ENCODE measurements around the gene PIN1. TPM values are rescaled to one million over a fixed set of nuclear protein-coding genes. Genes with fewer than 3 reads are reported as not detected.
"Not testable (repeated sequence)": the region's sequence is repeated elsewhere in the genome, so short reads cannot be mapped to it uniquely, and the experiment has no call there.

PIN1 gene
- total RNA-seq = 10 to 100 TPM; 71.4 to 78.0 TPM

DNA sequence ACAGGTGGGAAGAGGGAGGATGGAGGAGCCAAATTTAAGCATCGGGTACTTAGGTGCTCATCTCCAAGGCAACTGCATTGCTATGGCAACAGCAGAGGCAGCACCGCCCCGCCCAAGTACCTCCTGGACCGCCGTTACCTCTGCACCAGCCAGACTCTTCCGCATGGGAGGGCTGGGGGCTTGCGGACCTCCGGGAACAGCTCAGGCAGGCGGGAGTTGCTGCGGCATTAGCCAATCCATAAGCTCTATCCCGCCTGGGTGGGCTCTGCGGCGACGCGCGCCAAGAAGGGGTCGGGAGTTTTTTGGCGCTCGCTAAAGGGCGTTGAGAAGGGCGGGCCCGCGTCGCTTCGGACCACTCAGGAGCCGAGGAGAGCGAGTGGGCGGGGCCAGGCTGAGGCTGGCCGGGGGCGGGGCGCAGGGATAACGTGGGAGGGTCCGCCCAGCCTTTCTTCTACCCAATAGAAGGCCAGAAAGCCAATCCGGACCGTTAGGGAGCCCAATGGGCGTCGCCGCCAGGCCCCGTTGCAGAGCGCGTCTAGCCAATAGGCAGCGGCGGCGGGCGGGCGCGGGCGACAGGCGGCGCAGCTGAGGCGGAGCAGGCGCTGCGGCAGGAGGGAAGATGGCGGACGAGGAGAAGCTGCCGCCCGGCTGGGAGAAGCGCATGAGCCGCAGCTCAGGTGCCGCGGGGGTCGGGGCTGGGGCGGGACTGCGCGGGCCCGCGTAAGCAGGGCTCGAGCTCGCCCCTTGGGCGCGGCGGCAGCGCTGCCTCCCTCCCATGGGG is at the start of gene PIN1:
TSS of gene PIN1 (plus strand) at position 593 of the 781 bp plus-strand sequence. CDS start at position 620, 27 bp downstream.
- peak within 1 kb of the TSS; percentile 91 to 94 for H3K4me3 Mint-ChIP-seq
- H3K27me3 Mint-ChIP-seq (ENCODE audit: low read depth) = no peaks in the 10 kb centered on the region
- peak within 1 kb of the TSS; percentile 73 for H3K27ac Mint-ChIP-seq
- H3K4me1 Mint-ChIP-seq (ENCODE audit: low read depth) = peaks cover 18% of the 10 kb centered on the region
- no peaks in the 10 kb centered on the region for H3K9me3 Mint-ChIP-seq
- ATAC-seq (replicated peaks in 1 of 2) = peak; percentile 98 to 99
- peaks cover 0 to 2% of the 10 kb centered on the region in 2 donors for H3K36me3 Mint-ChIP-seq (ENCODE audit: insufficient read depth in 2 of 2)
- DNase-seq = peak; percentile 99

DNA sequence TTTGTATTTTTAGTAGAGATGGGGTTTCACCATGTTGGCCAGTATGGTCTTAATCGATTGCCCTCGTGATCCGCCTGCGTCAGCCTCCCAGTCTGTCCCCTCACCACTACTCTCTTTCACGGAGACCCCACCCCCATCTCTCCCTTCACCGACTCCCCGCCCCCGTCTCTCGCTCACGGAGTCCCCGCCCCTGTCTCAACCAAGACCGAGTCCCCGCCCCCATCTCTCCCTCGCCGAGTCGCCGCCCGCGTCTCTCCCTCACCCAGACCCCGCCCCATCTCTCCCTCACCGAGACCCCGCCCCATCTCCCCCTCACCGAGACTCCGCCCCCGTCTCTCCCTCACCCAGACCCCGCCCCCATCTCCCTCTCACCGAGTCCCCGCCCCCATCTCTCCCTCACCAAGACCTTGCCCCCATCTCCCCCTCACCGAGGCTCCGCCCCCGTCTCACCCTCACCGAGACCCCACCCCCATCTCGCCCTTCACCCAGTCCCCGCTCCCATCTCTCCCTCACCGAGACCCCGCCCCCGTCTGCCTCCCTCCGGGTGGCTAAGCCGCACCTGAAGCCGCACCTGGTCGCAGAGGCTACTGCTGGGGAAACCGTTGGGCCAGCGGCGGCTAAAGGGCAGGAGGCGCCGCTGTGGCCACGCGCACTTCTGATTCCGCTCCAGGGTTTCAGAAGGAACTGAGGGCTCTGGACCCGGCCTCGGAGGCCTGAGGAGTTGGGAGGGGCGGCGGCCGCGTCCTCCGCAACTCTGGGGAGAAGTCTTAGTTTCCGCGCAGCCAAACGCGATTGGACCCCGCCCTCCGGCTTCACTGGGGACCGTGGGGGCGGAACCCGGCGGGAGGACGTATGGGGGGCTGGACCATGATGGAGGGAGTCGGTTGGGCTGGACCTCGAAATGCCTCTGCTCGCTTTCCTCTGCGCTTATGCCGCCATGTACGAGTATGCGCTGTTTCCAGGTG is 49.5 kb upstream of the PIN1 start:
- no peaks in the 10 kb centered on the region for H3K9me3 Mint-ChIP-seq
- H3K4me1 Mint-ChIP-seq (ENCODE audit: low read depth) = peaks cover 32% of the 10 kb centered on the region
- peak; percentile 98 to 100 for DNase-seq
- peak; percentile 82 to 86 for ATAC-seq (replicated peaks in 1 of 2)
- H3K27me3 Mint-ChIP-seq (ENCODE audit: low read depth) = no peaks in the 10 kb centered on the region
- peak overlapping the region; percentile 73 for H3K27ac Mint-ChIP-seq
- peak overlapping the region; percentile 83 to 95 for H3K4me3 Mint-ChIP-seq
- no peaks in the 10 kb centered on the region for H3K36me3 Mint-ChIP-seq (ENCODE audit: insufficient read depth in 2 of 2)

DNA sequence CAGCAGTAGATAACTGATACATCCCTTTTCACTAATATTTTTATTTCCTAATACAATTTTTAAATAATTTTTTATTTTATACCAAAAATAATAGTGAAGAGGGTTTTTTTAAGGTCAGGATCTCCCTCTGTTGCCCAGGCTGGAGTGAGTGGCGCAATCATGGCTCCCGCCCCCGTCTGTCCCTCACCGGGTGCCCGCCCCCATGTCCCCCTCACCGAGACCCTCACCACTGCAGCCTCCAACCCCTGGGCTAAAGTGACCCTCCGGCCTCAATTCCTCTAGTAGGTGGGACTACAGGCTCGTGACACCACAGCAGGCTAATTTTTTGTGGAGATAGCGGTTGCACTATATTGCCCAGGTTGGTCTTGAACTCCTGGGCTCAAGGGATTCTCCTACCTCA is 48.8 kb upstream of the PIN1 start:
- H3K27me3 Mint-ChIP-seq (ENCODE audit: low read depth) = no peaks in the 10 kb centered on the region
- no peak for ATAC-seq (replicated peaks in 1 of 2)
- H3K27ac Mint-ChIP-seq = no peak overlapping the region
- no peaks in the 10 kb centered on the region for H3K9me3 Mint-ChIP-seq
- H3K4me3 Mint-ChIP-seq = peak overlapping the region; percentile 83 to 95
- DNase-seq = no peak
- no peaks in the 10 kb centered on the region for H3K36me3 Mint-ChIP-seq (ENCODE audit: insufficient read depth in 2 of 2)
- peaks cover 36% of the 10 kb centered on the region for H3K4me1 Mint-ChIP-seq (ENCODE audit: low read depth)

DNA sequence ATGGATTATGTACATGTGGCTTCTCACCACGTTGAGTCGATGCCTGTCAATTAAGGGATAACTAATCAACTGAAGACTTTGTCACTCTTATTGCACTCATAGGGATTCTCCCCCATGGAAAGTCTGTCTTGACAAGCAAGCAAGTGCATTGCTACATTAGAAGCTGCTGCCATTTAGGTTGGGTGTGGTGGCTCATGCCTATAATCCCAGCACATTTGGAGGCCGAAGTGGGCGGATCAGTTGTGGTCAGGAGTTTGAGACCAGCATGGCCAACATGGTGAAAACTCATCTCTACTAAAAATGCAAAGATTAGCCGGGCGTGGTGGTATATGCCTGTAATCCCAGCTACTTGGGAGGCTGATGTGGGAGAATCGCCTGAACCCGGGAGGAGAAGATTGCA is 48.3 kb upstream of the PIN1 start:
- no peak for DNase-seq
- H3K36me3 Mint-ChIP-seq (ENCODE audit: insufficient read depth in 2 of 2) = no peaks in the 10 kb centered on the region
- H3K4me1 Mint-ChIP-seq (ENCODE audit: low read depth) = peaks cover 40% of the 10 kb centered on the region
- no peak for ATAC-seq (replicated peaks in 1 of 2)
- H3K4me3 Mint-ChIP-seq = peak overlapping the region; percentile 70 to 78
- no peak overlapping the region for H3K27ac Mint-ChIP-seq
- no peaks in the 10 kb centered on the region for H3K27me3 Mint-ChIP-seq (ENCODE audit: low read depth)
- H3K9me3 Mint-ChIP-seq = no peaks in the 10 kb centered on the region

DNA sequence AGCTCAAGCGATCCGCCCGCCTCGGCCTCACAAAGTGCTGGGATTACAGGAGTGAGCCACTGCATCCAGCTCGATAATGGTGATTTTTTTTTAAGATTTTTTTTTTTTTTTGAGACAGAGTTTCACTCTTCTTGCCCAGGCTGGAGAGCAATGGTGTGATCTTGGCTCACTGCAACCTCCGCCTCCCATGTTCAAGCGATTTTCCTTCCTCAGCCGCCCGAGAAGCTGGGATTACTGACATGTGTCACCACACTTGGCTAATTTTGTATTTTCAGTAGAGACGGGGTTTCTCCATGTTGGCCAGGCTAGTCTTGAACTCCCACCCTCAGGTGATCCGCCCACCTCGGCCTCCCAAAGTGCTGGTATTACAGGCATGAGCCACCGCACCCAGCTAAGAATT is 46.5 kb upstream of the PIN1 start:
- H3K4me3 Mint-ChIP-seq; H3K9me3 Mint-ChIP-seq; DNase-seq; ATAC-seq (replicated peaks in 1 of 2); H3K27me3 Mint-ChIP-seq (ENCODE audit: low read depth); H3K27ac Mint-ChIP-seq; H3K36me3 Mint-ChIP-seq (ENCODE audit: insufficient read depth in 2 of 2): not testable (repeated sequence)
- peaks cover 50% of the 10 kb centered on the region for H3K4me1 Mint-ChIP-seq (ENCODE audit: low read depth)

DNA sequence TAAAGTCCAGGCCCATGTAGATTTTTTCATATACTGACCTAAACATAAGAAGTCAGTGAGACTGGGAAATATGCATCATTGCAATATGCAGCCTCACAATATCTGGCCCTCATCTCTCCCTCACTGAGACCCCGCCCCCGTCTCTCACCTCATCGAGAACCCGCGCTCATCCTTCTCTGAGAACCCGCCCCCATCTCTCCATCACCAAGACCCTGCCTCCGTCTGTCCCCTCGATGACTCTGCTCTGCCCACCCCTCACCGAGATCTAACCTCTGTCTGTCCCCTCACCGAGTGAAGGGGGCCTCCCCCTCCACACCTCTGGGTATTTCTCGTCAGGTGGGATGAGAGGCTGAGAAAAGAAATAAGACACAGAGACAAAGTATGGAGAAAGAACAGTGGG is 46.1 kb upstream of the PIN1 start:
- no peak for ATAC-seq (replicated peaks in 1 of 2)
- no peak for DNase-seq
- Mint-ChIP-seq H3K36me3 (ENCODE audit: insufficient read depth in 2 of 2) (peaks cover 3 to 5% of the 10 kb centered on the region in 2 donors), H3K27me3 (ENCODE audit: low read depth) (no peaks in the 10 kb centered on the region), H3K27ac (no peak overlapping the region), H3K9me3 (peaks cover 0 to 2% of the 10 kb centered on the region in 2 donors), H3K4me1 (ENCODE audit: low read depth) (peaks cover 47% of the 10 kb centered on the region), H3K4me3 (no peak overlapping the region)

DNA sequence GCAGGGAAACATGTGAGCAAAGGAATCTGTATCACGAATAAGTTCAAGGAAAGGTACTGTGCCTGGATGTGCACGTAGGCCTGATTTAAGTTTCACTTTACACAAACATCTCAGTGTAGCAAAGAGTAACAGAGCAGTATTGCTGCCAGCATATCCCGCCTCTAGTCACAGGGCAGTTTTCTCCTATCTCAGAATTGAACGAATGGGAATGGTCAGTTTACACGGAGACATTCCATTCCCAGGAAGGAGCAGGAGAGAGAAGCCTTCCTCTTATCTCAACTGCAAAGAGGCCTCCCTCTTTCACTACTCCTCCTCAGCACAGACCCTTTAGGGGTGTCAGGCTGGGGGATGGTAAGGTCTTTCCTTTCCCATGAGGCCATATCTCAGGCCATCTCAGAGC is 45.5 kb upstream of the PIN1 start:
- DNase-seq; H3K27ac Mint-ChIP-seq; H3K27me3 Mint-ChIP-seq (ENCODE audit: low read depth); ATAC-seq (replicated peaks in 1 of 2); H3K4me3 Mint-ChIP-seq; H3K9me3 Mint-ChIP-seq; H3K36me3 Mint-ChIP-seq (ENCODE audit: insufficient read depth in 2 of 2): not testable (repeated sequence)
- peaks cover 42% of the 10 kb centered on the region for H3K4me1 Mint-ChIP-seq (ENCODE audit: low read depth)

DNA sequence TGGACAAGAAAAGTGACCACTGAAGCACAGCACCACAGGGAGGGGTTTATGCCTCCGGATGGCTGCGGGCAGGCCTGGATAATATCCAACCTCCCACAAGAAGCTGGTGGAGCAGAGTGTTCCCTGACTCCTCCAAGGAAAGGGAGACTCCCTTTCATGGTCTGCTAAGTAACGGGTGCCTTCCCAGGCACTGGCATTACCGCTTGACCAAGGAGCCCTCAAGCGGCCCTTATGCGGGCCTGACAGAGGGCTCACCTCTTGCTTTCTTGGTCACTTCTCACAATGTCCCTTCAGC is 44.1 kb upstream of the PIN1 start:
- not testable (repeated sequence) for ATAC-seq (replicated peaks in 1 of 2); H3K36me3 Mint-ChIP-seq (ENCODE audit: insufficient read depth in 2 of 2); H3K27ac Mint-ChIP-seq; H3K27me3 Mint-ChIP-seq (ENCODE audit: low read depth); H3K9me3 Mint-ChIP-seq; DNase-seq
- H3K4me1 Mint-ChIP-seq (ENCODE audit: low read depth) = peaks cover 33% of the 10 kb centered on the region
- peak overlapping the region; percentile 88 to 89 for H3K4me3 Mint-ChIP-seq

DNA sequence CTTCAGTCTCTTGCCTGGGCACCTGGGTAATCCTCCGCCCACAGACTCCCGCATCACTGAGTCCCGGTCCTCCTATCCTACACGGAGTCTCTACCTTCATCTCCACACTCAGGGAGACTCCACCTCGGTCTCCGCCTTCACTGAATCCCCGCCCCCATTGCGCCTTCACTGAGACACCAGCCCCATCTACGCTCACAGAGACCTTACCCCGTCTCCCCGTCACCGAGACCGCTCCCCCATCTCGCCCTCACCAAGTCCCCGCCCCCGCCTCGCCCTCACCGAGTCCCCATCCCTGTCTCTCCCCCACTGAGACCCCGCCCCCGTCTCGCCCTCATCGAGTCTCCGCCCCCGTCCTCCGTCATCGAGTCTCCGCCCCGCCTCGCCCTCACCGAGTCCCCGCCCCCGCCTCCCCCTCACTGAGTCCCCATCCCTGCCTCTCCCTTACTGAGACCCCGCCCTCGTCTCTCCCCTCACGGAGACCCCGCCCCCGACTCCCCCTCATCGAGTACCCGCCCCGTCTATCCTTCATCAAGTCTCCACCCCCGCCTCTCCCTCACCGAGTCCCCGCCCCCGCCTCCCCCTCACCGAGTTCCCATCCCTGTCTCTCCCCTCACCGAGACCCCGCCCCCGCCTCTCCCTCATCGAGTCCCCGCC is 43.4 kb upstream of the PIN1 start:
- Mint-ChIP-seq H3K36me3 (ENCODE audit: insufficient read depth in 2 of 2) (peaks cover 3 to 5% of the 10 kb centered on the region in 2 donors), H3K27me3 (ENCODE audit: low read depth) (no peaks in the 10 kb centered on the region), H3K27ac (peak overlapping the region; percentile 96), H3K4me1 (ENCODE audit: low read depth) (peaks cover 32% of the 10 kb centered on the region), H3K4me3 (peak overlapping the region; percentile 88 to 89), H3K9me3 (peaks cover 0 to 2% of the 10 kb centered on the region in 2 donors)
- ATAC-seq (replicated peaks in 1 of 2) = peak; percentile 72 to 74
- DNase-seq = peak; percentile 92 to 97

DNA sequence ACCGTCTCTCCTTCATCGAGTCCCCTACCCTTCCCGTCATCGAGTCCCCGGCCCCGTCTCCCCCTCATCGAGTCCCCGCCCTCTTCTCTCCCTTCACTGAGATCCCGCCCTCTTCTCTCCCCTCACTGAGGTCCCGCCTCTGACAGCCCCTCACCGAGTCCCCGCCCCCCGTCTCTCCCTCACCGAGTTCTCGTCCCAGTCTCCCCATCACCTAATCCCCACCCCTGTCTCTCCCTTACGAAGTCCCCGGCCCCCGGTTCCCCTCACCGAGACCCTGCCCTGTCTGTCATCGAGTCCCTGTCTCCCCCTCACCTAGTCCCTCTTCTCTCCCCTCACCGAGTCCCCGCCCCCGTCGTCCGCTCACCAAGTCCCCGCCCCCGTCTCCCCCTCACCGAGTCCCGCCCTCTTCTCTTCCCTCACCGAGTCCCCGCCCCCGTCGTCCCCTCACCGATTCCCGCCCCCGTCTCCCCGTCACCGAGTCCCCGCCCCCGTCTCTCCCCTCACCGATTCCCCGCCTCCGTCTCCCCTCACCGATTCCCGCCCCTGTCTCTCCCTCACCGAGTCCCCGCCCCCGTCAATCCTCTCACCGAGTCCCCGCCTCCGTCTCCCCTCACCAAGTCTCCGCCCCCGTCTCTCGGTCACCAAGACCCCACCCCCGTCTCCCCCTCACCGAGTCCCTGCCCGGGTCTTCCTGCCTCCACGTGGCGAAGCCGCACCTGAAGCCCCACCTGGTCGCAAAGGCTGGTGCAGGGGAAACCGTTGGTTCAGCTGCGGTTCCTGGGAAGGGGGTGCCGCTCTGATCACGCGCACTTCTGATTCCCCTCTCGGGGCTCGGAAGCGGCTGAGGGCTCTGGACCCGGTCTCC is 42.7 kb upstream of the PIN1 start:
- H3K27ac Mint-ChIP-seq = peak overlapping the region; percentile 96
- H3K4me1 Mint-ChIP-seq (ENCODE audit: low read depth) = peaks cover 36% of the 10 kb centered on the region
- DNase-seq (peak; percentile 91 to 95), ATAC-seq (replicated peaks in 1 of 2) (peak; percentile 69 to 71)
- peak overlapping the region; percentile 88 to 89 for H3K4me3 Mint-ChIP-seq
- H3K9me3 Mint-ChIP-seq = peaks cover 0 to 2% of the 10 kb centered on the region in 2 donors
- H3K36me3 Mint-ChIP-seq (ENCODE audit: insufficient read depth in 2 of 2) = peaks cover 3 to 5% of the 10 kb centered on the region in 2 donors
- H3K27me3 Mint-ChIP-seq (ENCODE audit: low read depth) = no peaks in the 10 kb centered on the region

DNA sequence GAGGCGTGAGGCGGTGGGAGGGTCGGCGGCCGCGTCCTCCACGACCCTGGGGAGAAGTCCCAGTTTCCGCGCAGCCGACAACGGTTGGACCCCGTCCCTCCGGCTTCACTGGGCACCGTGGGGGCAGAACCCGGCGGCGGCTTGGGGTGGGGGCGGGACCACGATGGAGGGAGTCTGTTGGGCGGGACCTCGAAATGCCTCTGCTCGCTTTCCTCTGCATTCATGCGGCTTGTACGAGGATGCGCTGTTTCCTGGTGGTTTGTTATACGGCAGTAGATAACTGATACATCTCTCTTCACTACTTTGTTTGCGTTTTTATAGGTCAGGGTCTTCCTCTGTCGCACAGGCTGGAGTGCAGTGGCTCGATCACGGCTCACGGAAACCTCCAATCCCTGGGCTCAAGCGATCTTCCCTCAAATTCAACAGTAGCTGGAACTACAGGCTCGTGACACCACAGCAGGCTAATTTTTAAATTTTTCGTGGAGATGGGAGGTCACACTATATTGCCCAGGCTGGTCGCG is 42.0 kb upstream of the PIN1 start:
- Mint-ChIP-seq H3K27me3 (ENCODE audit: low read depth) (no peaks in the 10 kb centered on the region), H3K27ac (peak overlapping the region; percentile 84), H3K4me1 (ENCODE audit: low read depth) (peaks cover 43% of the 10 kb centered on the region), H3K36me3 (ENCODE audit: insufficient read depth in 2 of 2) (peaks cover 3 to 5% of the 10 kb centered on the region in 2 donors), H3K9me3 (peaks cover 0 to 2% of the 10 kb centered on the region in 2 donors), H3K4me3 (peak overlapping the region; percentile 88 to 89)
- DNase-seq (peak; percentile 58 to 59), ATAC-seq (replicated peaks in 1 of 2) (peak; percentile 14 to 16)

Measured in activated T-cell treated with anti-CD3 and anti-CD28 coated beads, Interleukin-2, amount 50 U/mL, for 72 hours (primary cell).